Hair follicle dermal papilla cell (primary cell): ENCODE measurements around the gene EFNB2. TPM values are rescaled to one million over a fixed set of nuclear protein-coding genes. Genes with fewer than 3 reads are reported as not detected.

Source experiments
- total RNA-seq: library from RNA; depleted of rRNA; stranded (reverse); fragments of >200 nt; gene quantifications from 2 replicates; pipeline ENCODE4 v1.2.3, GENCODE V29; 2012

The EFNB2 gene, protein sequence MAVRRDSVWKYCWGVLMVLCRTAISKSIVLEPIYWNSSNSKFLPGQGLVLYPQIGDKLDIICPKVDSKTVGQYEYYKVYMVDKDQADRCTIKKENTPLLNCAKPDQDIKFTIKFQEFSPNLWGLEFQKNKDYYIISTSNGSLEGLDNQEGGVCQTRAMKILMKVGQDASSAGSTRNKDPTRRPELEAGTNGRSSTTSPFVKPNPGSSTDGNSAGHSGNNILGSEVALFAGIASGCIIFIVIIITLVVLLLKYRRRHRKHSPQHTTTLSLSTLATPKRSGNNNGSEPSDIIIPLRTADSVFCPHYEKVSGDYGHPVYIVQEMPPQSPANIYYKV
- 13.5 and 15.5 TPM in 2 replicates for total RNA-seq

GRCh38 chr13:106535552-106536243, at the start of gene EFNB2:
Gene EFNB2 (minus strand): TSS chr13:106535662. CDS start chr13:106534964, 698 bp downstream.

DNA sequence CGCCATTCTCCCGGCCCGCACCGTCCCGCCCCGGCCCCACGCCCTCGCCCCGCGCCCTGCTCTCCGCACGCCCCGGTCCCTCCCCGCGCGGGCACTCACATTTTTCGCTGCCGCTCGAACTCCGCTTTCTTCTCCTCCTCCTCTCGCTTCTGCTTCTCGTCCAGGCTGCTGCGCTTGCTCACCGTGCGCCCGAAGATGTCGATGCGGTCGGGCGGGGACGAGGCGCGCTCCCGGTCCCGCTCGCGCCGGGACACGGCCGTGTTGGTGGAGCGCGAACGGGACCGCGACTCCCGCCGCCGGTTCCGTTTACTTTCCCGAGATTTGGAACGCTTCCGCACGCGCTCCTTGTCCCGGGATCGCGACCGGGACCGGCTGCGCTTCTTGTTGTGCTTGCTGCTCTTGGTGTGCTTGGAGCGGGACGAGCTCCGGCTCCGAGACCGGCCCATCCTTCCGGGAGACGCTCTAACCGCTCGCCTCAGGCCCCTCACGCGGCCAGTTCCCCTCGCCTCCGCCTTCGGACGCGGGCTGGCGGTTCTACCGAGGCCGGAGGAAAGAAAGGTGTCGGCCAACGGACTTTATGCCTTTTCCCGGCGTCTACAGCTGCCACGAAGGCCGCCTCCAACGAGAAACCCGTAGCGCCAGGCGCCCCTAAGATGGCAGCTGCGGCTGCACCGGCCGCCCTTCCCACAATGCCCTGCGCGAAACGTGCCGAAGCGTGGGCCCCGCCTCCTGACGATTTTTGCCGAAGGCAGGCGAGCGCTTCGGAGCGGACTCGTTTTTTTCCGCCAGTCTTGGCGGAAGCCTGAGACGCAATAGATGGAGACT, 32.2 kb upstream of the EFNB2 start, which contains the start of gene ARGLU1:
TSS of gene ARGLU1 (minus strand) at position 664 of the 825 bp plus-strand sequence. CDS start at position 446, 218 bp downstream.

Other genes with a start within 250 kb of the EFNB2 start
- 38.0 and 45.1 TPM in 2 replicates for gene ARGLU1, start 32.5 kb upstream of the EFNB2 start, total RNA-seq